Right ventricle myocardium superior (tissue), 1 donor: Measurements from ENCODE around the gene TCEAL8. TPM values are rescaled to one million over a fixed set of nuclear protein-coding genes. Genes with fewer than 3 reads are reported as not detected.
A peak's percentile ranks its signal among the peaks of the same experiment; 100 is the strongest.
"Not testable (repeated sequence)": the region's sequence is repeated elsewhere in the genome, so short reads cannot be mapped to it uniquely, and the experiment has no call there.

Source experiments
- ATAC-seq: fragments of 200-7000 bp; cut with Tn5 transposase; one replicate; pipeline ENCODE4 v1.9.1; 2020; ENCODE audit warnings: mild to moderate bottlenecking; ENCODE audit not compliant: poor library complexity
- DNase-seq: peaks from one replicate; pipeline ENCODE4 v3.0.0-alpha.2; 2020
- intact Hi-C: fragments of 100-400 bp; cut with DNase I; formaldehyde crosslinking; loops from one replicate; pipeline ENCODE4 v1.11.2; 2022
- long read RNA-seq: library from polyadenylated mRNA; unstranded; transcript quantifications from one replicate; pipeline ENCODE4 v2.0.0, GENCODE V29; 2021
- total RNA-seq: library from RNA; stranded (reverse); fragmentation: NEBNext Ultra II Directional; extraction: Animal tissue kit (Norgen Biotek cat#: 25700); gene quantifications from one replicate; pipeline ENCODE4 v1.2.1, GENCODE V29; 2021
- donor health status: DM: no; HTN: yes; CAD: no; lungs with severe emphysema.

Gene TCEAL8, protein sequence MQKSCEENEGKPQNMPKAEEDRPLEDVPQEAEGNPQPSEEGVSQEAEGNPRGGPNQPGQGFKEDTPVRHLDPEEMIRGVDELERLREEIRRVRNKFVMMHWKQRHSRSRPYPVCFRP
- 34.2 TPM for total RNA-seq
- long read RNA-seq, transcript TCEAL8-202 (3 exons, 1,222 nt), result major isoform, 23 of 28 reads
- long read RNA-seq, partial matches to known transcripts, result 0 of 28 reads
- long read RNA-seq, other reads (novel, unspliced or antisense), result 2 of 28 reads

DNA sequence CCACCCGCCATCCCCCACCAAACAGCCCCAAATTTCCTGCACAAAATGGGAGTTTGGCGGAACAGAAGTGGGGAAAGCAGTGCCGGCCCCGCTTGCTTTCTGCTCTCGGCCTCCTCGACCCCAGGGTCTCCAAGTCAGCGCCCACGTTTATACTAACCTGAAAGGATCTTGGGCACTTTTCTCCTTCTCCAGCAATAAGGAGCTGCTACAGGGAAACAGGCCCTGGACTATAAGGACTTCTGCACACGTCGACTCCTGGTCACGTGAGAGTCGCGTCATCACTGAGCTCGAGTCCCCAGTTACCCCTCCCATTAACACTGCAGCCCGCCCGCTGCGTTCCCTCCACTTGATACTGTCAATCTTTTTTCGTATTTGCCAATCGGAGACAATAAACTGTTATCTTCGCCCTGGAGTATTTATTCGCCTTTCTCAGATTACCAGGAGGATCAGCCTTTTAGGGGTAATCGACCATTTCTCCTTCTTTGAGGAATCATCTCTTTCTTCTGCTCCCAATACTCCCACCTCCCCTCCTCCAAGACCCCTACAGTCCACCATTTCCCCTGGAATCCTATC is at the start of gene TCEAL8:
Gene TCEAL8 (minus strand): TSS at position 235 of the 573 bp plus-strand sequence. CDS start 1,176 bp downstream, outside the sequence.
- DNase-seq (peak; percentile 89), ATAC-seq (peak; percentile 99)
- intact Hi-C loops, result loop anchor here (5.0 kb wide), 1 partner anchor 38 kb away; the partner anchor contains the start of gene BEX4

DNA sequence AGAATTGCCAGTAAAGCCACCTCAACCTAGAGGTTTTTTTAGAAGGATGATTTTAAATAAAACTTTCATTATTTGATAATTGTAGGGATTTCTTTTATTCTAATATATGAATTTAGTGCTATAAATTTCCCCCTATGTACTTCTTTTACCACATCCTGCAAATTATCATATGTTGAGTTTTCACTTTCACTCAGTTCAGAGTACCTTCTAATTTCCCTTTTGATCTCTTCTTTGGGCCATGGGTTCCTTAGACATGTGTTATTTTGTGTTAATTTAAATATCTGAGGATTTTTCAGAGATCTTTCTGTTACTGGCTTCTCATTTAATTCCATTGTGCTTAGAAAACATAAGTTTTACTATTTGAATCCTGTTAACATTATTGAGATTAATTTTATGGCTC is 49.8 kb upstream of the TCEAL8 start:
- intact Hi-C loops, result no loop called here
- no peak for DNase-seq
- ATAC-seq, result no peak

DNA sequence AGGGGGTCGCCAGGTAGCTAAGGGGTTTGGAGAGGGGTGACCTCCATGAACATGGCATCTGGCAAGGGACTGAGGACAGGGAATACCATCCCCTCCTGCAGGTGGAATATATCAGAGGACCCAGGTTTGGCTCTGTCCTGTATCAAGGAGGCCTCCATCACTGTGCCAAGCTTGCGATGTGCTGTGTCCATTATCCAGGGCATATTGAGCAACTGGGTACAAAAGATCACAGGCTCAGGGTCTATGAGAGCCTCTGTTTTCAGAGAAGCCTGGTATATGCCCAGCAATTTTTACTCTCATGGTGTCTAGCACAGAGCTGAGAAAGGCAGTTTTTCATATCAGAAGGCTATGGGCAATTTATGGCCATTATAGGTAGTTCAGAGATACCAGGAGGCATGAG is 38.2 kb upstream of the TCEAL8 start:
- intact Hi-C loops, result no loop called here
- no peak for ATAC-seq

DNA sequence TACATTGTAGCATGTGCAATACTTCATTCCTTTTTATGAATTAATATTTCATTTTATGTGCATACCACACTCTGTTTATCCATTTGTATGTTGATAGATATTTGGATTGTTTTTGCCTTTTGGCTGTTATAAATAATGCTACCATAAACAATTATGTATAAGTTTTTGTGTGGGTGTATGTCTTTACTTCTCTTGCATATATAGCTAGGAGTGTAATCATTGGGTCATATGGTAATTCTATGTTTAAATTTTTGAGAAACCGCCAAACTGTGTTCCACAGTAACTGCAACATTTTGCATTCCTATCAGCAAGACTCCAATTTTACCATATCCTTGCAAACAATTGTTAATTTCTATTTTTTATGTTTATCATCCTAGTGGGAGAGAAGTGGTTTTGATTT is 24.7 kb upstream of the TCEAL8 start:
- intact Hi-C loops, result no loop called here
- no peak for DNase-seq
- ATAC-seq, result no peak

More for the DNA sequence above, 38.2 kb upstream of the TCEAL8 start:
- DNase-seq, result no peak

DNA sequence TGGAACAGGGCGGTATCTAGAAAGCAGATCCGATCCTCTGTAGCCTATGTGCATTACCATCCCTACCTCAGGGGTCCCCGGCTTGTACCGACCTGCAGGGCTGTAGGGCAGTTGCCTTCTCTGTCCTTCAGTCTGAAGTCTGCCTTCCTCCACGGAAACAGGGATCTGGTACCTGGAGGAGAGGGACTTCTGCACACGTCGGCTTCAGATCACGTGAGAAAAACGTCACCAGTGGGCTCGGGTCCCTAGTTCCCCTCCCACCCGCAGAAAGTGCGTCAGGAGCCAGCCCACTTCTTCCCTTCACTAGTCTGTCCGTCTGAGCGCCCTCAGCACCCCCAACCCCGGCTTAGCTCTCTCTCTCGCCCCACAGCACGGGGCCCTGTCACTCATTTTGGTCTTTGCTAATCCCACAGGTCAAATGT is 21.6 kb upstream of the TCEAL8 start, which contains the start of gene TCEAL5:
Gene TCEAL5 (minus strand): TSS at position 170 of the 422 bp plus-strand sequence. CDS start 2,187 bp downstream, outside the sequence.
- intact Hi-C loops, result no loop called here
- no peak for DNase-seq
- no peak for ATAC-seq

DNA sequence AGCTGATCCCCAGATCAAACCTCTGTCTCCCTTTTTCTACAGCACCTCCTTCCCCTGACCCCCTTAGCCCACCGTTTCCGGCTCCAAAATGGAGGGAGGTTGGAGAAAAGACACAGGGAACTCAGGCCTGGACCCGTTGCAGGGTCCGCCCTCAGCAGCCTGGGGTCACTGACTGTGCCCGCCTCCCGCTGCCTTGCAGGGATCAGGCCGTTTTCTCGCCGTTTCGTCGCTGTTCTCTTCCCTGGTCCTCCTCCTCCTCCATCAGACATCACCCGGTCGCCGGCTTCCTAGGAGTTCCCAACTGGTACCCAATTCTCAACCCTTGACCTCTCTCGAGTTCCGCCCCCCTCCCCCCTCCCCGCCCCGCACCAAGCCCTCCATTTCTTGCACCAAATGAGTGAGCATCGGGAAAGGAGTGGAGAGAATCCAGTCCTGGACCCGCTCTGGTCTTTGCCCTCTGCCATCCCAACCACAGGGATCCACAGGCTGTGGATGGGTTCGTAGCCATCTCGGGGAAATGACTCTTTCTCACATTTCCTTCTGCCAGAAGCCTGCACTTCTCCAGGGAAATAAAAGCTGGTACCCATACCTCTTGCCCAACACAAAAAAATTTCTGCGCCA is 21.1 kb upstream of the TCEAL8 start:
- DNase-seq, result no peak
- ATAC-seq, result no peak
- intact Hi-C loops, result no loop called here

DNA sequence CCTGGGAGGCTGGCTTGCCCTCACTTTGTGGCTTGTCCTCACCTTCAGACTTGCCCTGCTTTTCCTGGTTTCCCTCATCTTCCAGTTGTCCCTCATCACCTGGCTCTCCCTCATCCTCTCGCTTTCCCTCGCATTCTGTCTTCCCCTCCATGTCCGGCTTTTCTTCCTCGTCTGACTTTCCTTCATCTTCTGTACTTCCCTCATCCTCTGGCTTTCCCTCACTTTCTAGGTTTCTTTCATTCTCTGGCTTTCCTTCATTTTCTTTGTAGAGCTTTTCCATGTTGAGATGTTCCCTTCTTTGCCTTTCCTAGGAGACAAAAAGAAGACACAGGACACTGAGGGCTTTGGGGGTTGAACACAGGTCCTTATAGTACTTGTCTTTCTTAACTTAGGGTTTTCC is 19.3 kb upstream of the TCEAL8 start:
- DNase-seq, result no peak
- no peak for ATAC-seq
- intact Hi-C loops, result no loop called here

DNA sequence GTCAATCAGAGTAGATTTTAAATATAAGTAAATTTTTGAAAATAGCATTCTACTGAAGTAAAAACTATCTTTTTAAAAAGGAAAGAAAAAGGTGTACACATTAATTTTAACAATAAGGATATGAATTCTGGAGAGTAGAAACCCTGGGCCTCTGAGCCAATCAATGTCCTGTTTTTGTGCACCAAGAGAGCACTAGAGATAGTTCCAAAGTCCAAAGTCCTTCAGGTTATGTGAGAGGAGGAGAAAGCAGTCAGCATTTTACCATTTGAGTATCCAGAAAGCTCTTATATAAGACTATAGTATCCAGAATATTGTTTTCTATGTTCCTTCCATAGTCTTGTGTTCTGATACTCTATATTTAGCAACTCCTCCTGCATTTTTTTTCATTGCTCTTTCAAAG is 3.3 kb upstream of the TCEAL8 start:
- DNase-seq, result no peak
- no peak for ATAC-seq
- intact Hi-C loops, result no loop called here

DNA sequence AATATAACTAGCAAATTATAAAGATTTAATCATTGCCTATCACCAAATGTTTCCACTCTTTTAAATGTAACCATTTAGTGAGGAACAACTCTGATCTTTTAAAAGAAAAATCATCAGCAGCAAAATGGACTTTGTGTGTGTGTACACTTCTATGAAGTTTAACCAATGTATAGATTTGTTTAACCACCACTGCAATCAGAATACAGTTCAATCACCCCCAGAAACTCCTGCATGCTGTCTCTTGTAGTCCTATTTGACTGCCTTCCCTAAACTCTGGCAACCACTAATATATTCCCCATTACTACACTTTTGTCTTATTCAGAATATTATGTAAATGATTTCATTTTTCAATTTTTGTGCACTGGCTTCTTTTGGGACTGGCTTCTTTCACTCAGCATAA is 1.7 kb upstream of the TCEAL8 start:
- ATAC-seq (no peak), DNase-seq (no peak)
- intact Hi-C loops, result no loop called here

DNA sequence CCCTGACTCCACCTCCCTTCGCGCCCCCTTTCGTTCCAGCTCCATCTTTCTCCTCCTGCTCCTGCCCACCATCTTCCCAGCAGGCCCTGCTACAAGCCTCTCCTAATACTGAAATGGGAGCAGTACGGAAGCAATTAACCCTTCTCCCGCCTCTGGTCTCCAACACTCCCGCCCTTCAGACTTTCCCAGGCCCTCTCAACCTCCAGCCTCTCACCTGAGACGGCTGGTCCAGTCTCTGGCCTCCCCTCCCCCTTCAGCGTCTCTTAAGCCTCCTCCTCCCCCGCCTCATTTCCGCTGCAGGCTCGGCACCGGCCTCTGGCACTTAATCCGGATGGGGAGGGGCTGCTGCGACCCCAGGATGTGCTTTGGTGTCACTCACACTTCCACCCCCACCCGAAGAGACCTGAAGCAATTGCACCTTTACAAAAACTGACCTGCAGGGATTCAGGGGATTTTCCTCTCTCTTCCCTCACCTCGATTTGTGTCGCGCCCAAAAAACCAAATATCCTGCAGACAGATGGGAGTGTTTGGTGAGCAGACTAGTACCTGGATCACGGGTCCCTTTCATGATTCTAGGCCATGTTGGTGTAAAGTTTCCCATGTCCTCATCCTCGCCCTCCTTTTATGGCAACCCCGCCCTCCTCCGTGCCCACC is 657 bp downstream of the TCEAL8 start:
- intact Hi-C loops, result loop anchor here (5.0 kb wide), 1 partner anchor 37 kb away; the partner anchor contains the start of gene BEX4
- DNase-seq, result peak; percentile 44
- ATAC-seq, result peak; percentile 80

DNA sequence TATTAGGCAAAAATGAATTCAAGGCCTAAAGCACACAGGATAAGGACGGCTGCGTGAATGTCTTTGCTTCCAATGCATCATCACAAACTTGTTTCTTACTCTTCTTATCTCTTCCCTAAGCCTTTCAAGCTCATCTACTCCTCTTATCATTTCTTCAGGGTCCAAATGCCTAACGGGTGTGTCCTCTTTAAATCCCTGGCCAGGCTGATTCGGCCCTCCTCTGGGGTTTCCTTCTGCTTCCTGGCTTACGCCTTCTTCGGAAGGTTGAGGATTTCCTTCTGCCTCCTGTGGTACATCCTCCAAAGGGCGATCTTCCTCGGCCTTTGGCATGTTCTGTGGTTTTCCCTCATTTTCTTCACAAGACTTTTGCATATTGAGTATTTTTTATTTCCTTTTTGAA is 1.3 kb downstream of the TCEAL8 start:
- DNase-seq (no peak), ATAC-seq (no peak)
- intact Hi-C loops, result loop anchor here (5.0 kb wide), 1 partner anchor 36 kb away; the partner anchor contains the start of gene BEX4

DNA sequence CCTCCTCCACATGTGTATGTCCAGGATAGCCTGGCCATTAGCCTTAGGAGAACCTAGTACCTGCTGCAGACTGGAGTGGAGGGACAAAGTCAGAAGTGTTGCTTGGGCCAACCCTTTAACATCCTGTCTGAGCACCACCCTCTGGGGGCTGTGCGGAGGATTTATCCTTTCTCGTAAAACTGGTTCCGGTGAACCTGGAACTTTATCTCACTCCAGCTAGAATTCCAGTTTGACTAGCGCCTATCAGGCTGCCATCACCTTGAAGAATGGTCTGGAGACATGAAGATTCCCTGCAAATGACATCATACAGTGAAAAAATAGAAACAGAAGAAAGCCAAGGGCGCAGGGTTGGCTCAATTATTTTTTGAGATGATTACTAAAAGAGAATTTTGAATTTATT is 4.0 kb downstream of the TCEAL8 start:
- no peak for DNase-seq
- no peak for ATAC-seq
- intact Hi-C loops, result loop anchor here (5.0 kb wide), 1 partner anchor 34 kb away; the partner anchor contains the start of gene BEX4

DNA sequence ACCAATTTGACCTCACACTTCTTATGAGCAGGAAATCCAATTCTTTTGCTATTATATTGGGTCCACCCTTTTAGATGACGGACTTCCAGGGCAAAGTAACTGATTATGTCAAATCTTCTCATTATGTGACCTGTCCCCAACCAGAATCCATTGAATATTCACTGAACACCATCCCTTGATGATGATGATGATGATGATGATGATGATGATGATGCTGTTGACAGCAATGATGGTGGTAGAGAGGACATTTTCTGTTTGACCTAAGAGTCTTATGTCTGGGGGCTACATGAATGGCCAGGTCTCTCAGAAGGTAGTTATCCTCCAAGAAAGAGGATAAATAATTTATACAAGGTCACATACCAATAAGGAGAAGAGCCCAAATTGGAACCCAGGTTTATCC is 5.2 kb downstream of the TCEAL8 start:
- intact Hi-C loops, result loop anchor here (5.0 kb wide), 1 partner anchor 33 kb away; the partner anchor contains the start of gene BEX4
- no peak for ATAC-seq
- no peak for DNase-seq

DNA sequence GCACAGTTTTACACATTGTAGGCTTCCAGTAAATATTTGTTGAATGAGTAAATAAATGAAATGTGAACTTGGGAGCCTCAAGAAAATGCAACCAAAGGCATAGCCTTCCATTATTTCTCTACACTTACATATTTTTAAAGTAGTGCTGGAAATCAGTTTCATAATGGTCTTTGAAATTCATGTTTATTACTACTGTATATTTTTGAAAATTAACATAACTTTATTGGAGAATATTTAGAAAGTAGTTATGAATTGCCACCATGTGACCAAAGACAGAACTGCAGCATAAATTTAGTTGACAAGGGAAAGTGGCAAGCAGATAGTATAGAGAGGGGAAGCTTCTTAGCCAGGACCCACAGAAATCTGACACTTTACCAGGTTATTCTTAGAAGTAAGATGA is 6.4 kb downstream of the TCEAL8 start:
- no peak for DNase-seq
- intact Hi-C loops, result no loop called here
- ATAC-seq, result no peak

DNA sequence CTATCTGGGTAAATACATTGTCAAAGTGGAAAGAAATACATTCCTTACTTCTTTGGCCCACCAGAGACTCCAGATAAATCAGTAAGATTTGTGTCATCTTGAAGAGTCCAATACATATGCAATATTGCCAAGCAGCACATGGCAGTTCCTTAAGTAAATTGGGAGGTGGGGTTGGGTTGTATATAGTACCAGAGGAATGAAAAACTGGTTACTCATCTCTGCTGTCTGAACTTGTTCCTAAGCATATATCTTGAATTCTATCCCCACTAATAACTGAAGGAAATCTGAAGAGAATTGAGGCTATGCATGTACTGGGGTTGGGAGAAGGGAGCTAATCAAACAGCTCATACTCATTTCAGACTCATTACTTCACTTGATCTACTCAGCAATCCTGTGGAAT is 14.8 kb downstream of the TCEAL8 start:
- DNase-seq (no peak), ATAC-seq (no peak)
- intact Hi-C loops, result no loop called here

DNA sequence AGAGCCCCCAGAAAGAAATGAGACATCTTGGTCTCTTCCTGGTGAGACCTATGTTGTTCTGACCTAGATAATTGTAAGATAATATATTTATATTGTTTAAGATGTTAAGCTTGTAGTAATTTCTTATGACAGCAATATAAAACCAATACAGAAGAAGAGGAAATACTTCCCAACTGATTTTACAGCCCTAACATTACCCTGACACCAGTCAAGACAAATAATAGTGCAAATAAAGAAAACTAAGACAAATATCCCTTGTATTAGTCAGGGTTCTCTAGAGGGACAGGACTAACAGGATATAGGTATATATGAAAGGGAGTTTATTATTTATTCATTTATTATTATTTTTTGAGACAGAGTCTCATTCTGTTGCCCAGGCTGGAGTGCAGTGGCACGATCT is 18.7 kb downstream of the TCEAL8 start:
- intact Hi-C loops, result no loop called here
- DNase-seq (no peak), ATAC-seq (no peak)

DNA sequence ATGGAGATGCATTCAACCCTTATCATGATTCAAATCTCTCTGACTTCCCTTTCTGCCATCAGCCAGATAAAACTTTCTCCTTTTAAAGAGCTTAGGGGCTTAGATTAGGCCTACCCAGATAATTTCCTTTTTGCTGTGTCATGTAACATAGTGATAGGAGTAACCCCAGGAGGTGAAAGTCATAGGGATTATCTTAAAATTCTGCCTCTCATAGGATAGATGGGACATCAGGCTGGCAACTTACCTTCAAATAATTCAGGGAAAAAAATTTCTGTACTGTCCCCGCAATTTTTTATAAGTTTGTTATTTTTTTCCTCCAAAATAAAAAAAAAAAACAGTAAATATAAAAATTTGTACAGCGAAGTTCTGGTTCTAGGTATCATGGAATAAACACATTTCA is 19.3 kb downstream of the TCEAL8 start:
- ATAC-seq, DNase-seq, intact Hi-C loops: not testable (repeated sequence)

DNA sequence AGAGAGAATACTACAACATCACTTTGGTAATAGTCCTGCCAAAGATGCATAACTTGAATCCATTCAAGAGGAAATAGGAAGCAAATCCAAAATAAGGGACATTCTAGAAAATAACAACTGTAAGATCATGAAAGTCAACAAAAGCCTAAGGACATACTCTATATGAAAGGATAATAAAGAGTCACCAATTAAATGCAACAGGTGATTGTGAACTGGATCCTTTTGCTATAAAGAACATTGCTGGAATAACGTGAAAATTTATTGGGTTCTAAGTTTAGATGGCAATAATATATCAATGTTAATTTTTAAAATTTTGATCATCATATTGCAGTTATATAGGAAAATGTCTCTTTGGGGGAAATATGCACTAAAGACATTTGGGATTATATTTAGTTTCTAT is 20.1 kb downstream of the TCEAL8 start:
- ATAC-seq (no peak), DNase-seq (no peak)
- intact Hi-C loops, result no loop called here

DNA sequence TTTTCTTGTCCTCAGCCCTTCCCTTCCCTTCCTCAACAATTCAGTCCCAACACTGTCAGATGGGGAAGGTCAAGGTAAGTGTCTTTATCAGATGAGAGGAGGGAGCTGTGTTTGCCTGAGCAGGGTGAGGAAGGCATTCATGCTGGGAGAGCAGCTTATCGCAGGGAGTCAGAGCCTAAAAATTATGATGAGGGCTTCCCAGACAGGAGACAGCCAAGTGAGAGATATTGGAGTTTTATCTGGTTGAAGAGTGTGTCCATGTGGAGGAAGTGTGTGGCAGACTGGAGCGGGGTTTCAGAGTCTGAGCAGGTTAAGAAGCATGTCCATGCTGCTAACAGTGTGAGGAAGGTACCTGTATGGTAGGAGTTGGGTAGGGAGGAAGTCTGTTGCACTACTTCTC is 21.7 kb downstream of the TCEAL8 start:
- intact Hi-C loops, result no loop called here
- ATAC-seq (no peak), DNase-seq (no peak)
